ENCODE results near the gene AGFG1.

The AGFG1 gene

DNA sequence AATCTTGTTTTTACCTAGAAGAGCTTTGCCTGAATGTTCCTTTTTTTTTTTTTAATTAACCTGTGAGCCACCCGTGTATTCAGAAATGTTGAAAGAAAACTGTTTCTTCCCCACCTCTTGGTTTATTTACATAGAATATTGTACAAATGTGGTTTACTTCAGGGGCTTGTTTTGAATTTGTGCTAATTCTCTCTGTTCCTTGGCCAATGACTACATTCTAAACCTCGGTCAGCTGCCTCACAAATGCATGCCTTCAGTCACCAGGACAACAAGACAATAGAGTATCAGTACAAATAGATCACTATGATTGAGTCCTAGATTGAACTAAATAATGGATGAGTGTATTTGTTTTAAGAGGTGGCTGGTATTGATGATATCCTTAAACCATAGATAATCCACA, 36.0 kb downstream of the AGFG1 start:
- no peak for DNase-seq (ENCODE audit: low read depth)
- TF ChIP-seq CTCF (conservative IDR thresholded peaks at IDR 0.05; ENCODE audit: low read depth, low read length) = no peak
- H3K4me3 ChIP-seq (ENCODE audit: low read length) = no peak overlapping the region

DNA sequence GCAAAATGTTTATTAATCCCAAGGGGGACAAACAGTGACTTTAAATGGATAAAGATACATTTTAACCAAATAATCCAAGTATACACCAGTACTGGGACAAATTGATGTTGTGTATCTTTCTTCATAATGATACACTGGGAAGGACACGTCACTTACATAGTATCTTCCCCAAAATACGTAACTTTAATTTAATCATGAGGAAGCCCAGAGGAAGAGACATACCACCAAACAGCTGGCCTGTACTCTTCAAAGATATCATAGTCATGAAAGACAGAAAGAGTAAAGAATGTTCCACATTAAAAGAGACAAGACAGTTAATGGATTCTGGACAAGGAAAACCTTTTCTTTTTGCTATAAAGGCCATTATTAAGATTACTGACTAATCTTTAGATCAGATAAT, 37.1 kb downstream of the AGFG1 start:
- DNase-seq (ENCODE audit: low read depth) = no peak
- TF ChIP-seq CTCF (conservative IDR thresholded peaks at IDR 0.05; ENCODE audit: low read depth, low read length) = no peak
- H3K4me3 ChIP-seq (ENCODE audit: low read length) = no peak overlapping the region

- no peak overlapping the region for H3K4me3 ChIP-seq (ENCODE audit: low read length)
- peak; percentile 17 for DNase-seq (ENCODE audit: low read depth)
- no peak for TF ChIP-seq CTCF (conservative IDR thresholded peaks at IDR 0.05; ENCODE audit: low read depth, low read length)
These were observed 38.1 kb downstream of the AGFG1 start for GRCh38 chr2:227509824-227510619.

GRCh38 chr2:227510620-227510958, 38.6 kb downstream of the AGFG1 start:
- DNase-seq (ENCODE audit: low read depth) = no peak
- H3K4me3 ChIP-seq (ENCODE audit: low read length) = no peak overlapping the region
- no peak for TF ChIP-seq CTCF (conservative IDR thresholded peaks at IDR 0.05; ENCODE audit: low read depth, low read length)

GRCh38 chr2:227511239-227511930, 39.4 kb downstream of the AGFG1 start:
- no peak for TF ChIP-seq CTCF (conservative IDR thresholded peaks at IDR 0.05; ENCODE audit: low read depth, low read length)
- H3K4me3 ChIP-seq (ENCODE audit: low read length) = no peak overlapping the region
- DNase-seq (ENCODE audit: low read depth) = no peak

- TF ChIP-seq CTCF (conservative IDR thresholded peaks at IDR 0.05; ENCODE audit: low read depth, low read length) = no peak
- DNase-seq (ENCODE audit: low read depth) = no peak
- no peak overlapping the region for H3K4me3 ChIP-seq (ENCODE audit: low read length)
These were observed 40.0 kb downstream of the AGFG1 start for GRCh38 chr2:227511955-227512354.

DNA sequence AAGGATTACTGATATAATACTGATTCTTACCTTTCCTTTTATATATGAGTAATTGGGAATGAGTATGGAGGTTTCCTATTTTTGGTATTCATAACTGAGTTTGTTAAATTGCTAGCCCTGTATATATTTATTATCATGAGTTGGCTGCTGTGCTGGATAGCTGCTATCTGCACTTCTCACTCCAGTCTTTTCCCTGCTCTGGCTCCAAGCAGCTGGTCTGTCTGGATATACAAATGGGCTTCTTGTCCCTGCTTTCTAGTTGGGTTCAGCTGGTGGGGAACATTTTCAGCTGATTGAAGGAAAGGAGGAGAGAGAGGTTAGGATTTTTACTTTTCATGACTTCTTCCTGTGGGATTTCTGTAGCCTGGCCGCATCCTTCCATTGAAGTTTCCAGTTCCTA, 41.2 kb downstream of the AGFG1 start:
- no peak for DNase-seq (ENCODE audit: low read depth)
- no peak for TF ChIP-seq CTCF (conservative IDR thresholded peaks at IDR 0.05; ENCODE audit: low read depth, low read length)
- H3K4me3 ChIP-seq (ENCODE audit: low read length) = no peak overlapping the region

Data from retinal pigment epithelial cell (primary cell).